HAP-1 (cell line): ENCODE data around the gene PNPLA1.

ENCODE experiments used
- DNase-seq, 2 experiments: peaks; one replicate each; pipeline ENCODE4 v3.0.0-alpha.2; 2016 to 2020; ENCODE audit warnings: low spot score in 2 of 2
- H3K27me3 ChIP-seq: fragments of 250-450 bp; sonication (Bioruptor Pico); 2 replicates; pipeline ENCODE4 v1.5.1; 2020; ENCODE audit warnings: low read depth, mild to moderate bottlenecking, moderate library complexity
- H3K36me3 ChIP-seq: fragments of 250-450 bp; sonication (Bioruptor Pico); replicated peaks from 2 replicates; pipeline ENCODE4 v1.5.1; 2020; ENCODE audit warnings: mild to moderate bottlenecking
- H3K4me1 ChIP-seq: fragments of 250-450 bp; sonication (Bioruptor Pico); 2 replicates; pipeline ENCODE4 v1.5.1; 2020; ENCODE audit warnings: mild to moderate bottlenecking
- H3K4me3 ChIP-seq: fragments of 250-450 bp; sonication (Bioruptor Pico); 2 replicates; pipeline ENCODE4 v1.5.1; 2020; ENCODE audit warnings: mild to moderate bottlenecking, moderate library complexity
- H3K9me3 ChIP-seq: fragments of 250-450 bp; sonication (Bioruptor Pico); 2 replicates; pipeline ENCODE4 v1.5.1; 2020; ENCODE audit warnings: mild to moderate bottlenecking, moderate library complexity
- in situ Hi-C: fragments of 300-500 bp; cut with MboI; formaldehyde crosslinking; loops from 3 replicates; pipeline ENCODE4 v1.14.3; 2020; ENCODE audit warnings: low sequenced_read_pairs, inconsistent platforms, mixed read lengths

The PNPLA1 gene

DNA sequence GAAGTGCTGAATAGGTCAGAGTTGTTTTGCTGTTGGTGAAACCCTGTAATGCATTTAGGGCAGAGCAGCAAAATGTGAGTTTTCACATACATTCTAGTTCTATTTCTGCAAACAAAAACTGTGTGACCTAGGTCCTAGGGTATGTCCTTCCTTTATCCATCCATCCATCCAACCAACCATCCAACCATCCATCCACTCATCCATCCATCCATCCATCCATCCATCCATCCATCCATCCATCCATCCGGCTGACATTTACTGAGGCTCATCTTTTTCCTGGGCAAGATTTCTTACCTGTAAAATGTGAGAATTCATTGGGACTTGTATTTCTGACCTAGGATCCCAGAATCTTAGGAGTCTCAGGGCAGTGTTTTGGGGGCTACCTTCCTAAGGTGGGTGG lies 14.5 kb downstream of the PNPLA1 start:
- Histone ChIP-seq H3K9me3 (no peaks in the 10 kb centered on the region), H3K27me3 (peaks cover 10% of the 10 kb centered on the region; the same call in 1 of the 2 replicates), H3K4me1 (peaks cover 4% of the 10 kb centered on the region; the same call in 1 of the 2 replicates), H3K4me3 (no peak overlapping the region), H3K36me3 (no peaks in the 10 kb centered on the region)
- DNase-seq = no peak
- in situ Hi-C loops = no loop called here

- Histone ChIP-seq H3K36me3 (no peaks in the 10 kb centered on the region), H3K27me3 (peaks cover 10% of the 10 kb centered on the region; the same call in 1 of the 2 replicates), H3K4me1 (peaks cover 4% of the 10 kb centered on the region; the same call in 1 of the 2 replicates), H3K9me3 (no peaks in the 10 kb centered on the region), H3K4me3 (no peak overlapping the region)
- in situ Hi-C loops = no loop called here
- DNase-seq = no peak
Observed at GRCh38 chr6:36285187-36285671, 15.4 kb downstream of the PNPLA1 start.

- H3K4me1 ChIP-seq = no peaks in the 10 kb centered on the region
- no peak for DNase-seq
- H3K4me3 ChIP-seq = no peak overlapping the region
- H3K36me3 ChIP-seq = no peaks in the 10 kb centered on the region
- H3K27me3 ChIP-seq = peaks cover 10% of the 10 kb centered on the region; the same call in 1 of the 2 replicates
- no peaks in the 10 kb centered on the region for H3K9me3 ChIP-seq
- in situ Hi-C loops = no loop called here
Observed at GRCh38 chr6:36285797-36286196, 15.9 kb downstream of the PNPLA1 start.

DNA sequence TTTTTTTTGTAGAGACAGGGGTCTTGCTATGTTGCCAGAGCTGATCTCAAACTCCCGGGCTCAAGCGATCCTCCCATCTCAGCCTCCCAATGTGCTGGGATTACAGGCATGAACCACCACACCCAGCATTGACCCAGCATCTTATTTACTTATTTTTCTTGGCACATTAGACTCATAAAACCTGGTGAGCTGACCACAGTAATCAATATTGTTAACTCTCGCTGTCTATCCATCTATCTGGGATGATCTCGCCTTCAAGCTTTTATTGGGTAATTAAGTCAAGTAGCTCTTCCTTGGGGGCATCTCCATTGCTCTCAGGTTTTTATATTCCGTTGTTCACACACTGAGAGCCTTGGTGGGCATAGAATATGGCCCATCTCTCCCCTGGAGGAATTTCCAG lies 17.0 kb downstream of the PNPLA1 start:
- no peak for DNase-seq
- H3K27me3 ChIP-seq = peaks cover 10% of the 10 kb centered on the region; the same call in 1 of the 2 replicates
- H3K9me3 ChIP-seq = no peaks in the 10 kb centered on the region
- no peaks in the 10 kb centered on the region for H3K4me1 ChIP-seq
- H3K4me3 ChIP-seq = no peak overlapping the region
- H3K36me3 ChIP-seq = no peaks in the 10 kb centered on the region
- in situ Hi-C loops = no loop called here

DNA sequence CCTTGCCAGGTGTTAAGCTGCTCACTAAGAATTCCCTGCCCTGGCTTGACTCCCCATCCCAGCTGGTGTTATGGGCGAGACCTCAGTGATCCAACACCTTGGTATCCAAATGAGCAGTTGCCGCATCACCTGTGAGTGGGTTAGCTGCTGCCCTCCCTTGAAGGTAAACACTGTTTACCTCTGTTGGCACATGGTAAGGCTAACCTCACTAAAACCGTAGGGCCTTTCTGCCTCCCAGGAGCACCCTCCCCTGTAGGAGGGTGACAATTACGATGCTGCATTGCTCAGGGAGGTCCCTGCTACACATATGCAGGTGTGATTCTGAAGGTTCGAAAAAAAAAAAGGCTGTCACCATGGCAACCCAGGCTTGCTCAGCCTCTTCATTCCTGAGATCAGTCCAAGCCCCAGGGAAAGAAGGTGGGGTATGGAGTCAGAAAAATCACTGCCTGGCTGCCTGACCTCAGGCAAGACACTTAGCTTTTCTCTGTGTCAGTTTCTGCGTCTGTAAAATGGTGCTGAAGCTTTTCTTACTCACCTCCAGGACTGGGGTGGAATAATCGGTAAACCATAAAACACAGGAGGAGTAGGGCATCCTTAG lies 19.5 kb downstream of the PNPLA1 start:
- Histone ChIP-seq H3K27me3 (peaks cover 10% of the 10 kb centered on the region; the same call in 1 of the 2 replicates), H3K4me1 (no peaks in the 10 kb centered on the region), H3K36me3 (no peaks in the 10 kb centered on the region), H3K9me3 (no peaks in the 10 kb centered on the region), H3K4me3 (no peak overlapping the region)
- in situ Hi-C loops = no loop called here
- no peak for DNase-seq

DNA sequence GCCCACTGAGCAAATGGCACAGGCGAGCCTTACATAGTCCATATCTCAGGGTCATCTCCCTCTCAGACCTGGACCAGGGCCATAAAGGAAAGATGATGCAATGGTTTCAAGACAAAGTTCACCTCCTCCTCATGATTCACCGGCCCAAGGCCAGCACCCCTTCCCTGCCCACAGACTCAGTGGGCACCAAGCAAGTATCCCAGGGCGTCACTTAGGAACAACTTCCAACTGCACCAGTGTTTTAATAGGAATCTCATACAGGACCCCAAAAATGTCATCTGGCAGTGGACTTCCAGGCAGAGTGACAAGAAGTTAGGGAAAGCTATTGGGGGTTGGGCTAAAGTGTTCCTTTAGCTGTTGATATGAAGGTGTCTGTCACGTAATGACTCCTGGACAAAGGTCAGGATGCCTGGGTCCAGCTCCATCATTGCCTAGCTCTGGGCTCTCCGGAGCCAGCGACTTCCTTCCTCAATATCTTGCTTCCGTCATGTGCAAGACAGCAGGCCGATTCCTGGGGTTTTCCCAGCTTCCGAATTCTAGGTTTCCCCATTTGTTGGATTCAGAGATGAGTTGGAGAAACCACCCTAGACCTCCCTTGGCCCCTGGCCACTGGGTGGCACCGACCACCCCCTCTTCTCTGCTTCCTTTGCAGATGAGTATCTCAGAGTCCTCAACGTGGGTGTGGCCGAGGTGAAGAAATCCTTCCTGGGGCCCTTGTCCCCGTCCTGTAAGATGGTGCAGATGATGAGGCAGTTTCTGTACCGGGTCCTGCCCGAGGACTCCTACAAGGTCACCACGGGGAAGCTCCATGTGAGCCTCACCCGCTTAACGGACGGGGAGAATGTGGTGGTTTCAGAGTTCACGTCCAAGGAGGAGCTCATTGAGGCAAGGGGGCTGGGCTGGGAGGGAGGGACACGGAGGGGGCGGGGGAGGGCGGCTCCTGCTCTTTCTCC lies 21.1 kb downstream of the PNPLA1 start:
- no peaks in the 10 kb centered on the region for H3K9me3 ChIP-seq
- no peak for DNase-seq
- H3K4me3 ChIP-seq = no peak overlapping the region
- peaks cover 14% of the 10 kb centered on the region for H3K27me3 ChIP-seq
- no peaks in the 10 kb centered on the region for H3K36me3 ChIP-seq
- H3K4me1 ChIP-seq = no peaks in the 10 kb centered on the region; the same call in 1 of the 2 replicates
- in situ Hi-C loops = no loop called here

GRCh38 chr6:36292170-36292569 lies 22.3 kb downstream of the PNPLA1 start:
- in situ Hi-C loops = no loop called here
- no peak for DNase-seq

DNA sequence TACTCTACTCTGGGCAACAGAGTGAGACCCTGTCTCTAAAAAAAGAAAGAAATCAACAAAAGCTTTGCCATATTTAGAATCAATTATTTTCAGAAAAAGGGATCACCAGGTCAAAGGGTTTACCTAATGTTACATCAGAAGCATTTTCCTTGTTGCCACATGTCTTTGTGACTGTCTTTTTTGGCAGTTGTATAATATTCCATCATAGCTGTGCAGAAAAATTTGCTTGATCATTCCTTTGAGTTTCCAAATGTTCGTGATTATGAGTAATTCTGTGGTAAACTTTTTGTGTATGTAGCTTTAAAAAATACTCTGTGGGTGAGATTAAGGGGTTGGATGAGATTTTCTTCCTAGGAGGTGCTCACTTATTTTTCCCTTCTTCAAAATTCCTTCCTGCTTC lies 26.4 kb downstream of the PNPLA1 start:
- no peaks in the 10 kb centered on the region for H3K9me3 ChIP-seq
- H3K4me1 ChIP-seq = no peaks in the 10 kb centered on the region; the same call in 1 of the 2 replicates
- DNase-seq = no peak
- in situ Hi-C loops = no loop called here
- H3K36me3 ChIP-seq = no peaks in the 10 kb centered on the region
- no peak overlapping the region for H3K4me3 ChIP-seq
- H3K27me3 ChIP-seq = peaks cover 4% of the 10 kb centered on the region; the same call in 1 of the 2 replicates

More at GRCh38 chr6:36292170-36292569, 22.3 kb downstream of the PNPLA1 start:
- Histone ChIP-seq H3K4me1 (no peaks in the 10 kb centered on the region; the same call in 1 of the 2 replicates), H3K9me3 (no peaks in the 10 kb centered on the region), H3K36me3 (no peaks in the 10 kb centered on the region), H3K27me3 (peaks cover 8% of the 10 kb centered on the region), H3K4me3 (no peak overlapping the region)

DNA sequence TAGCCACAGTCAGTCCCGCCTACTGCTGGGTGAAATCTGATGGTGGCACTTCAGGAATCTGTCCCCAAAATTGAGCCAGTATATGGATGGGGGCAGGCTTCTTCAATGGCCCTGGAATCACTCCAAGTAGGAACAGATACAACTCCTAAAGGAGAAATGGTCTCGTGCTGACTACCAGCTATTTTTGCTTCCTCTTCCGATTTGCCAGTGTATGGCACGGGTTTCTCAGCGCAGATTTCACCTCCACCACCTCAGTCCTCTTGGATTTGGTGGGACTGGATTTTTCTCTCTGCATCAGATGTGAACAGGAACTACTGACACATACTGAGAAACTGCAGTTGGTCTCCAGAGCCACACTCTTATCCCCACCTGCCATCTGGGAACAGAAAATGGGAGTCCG lies 27.2 kb downstream of the PNPLA1 start:
- H3K36me3 ChIP-seq = no peaks in the 10 kb centered on the region
- H3K4me3 ChIP-seq = no peak overlapping the region
- in situ Hi-C loops = no loop called here
- no peaks in the 10 kb centered on the region for H3K9me3 ChIP-seq
- H3K27me3 ChIP-seq = peaks cover 4% of the 10 kb centered on the region; the same call in 1 of the 2 replicates
- no peak for DNase-seq
- H3K4me1 ChIP-seq = no peaks in the 10 kb centered on the region; the same call in 1 of the 2 replicates

- in situ Hi-C loops = no loop called here
- Histone ChIP-seq H3K4me3 (no peak overlapping the region), H3K4me1 (no peaks in the 10 kb centered on the region; the same call in 1 of the 2 replicates), H3K36me3 (no peaks in the 10 kb centered on the region), H3K9me3 (no peaks in the 10 kb centered on the region), H3K27me3 (peaks cover 4% of the 10 kb centered on the region; the same call in 1 of the 2 replicates)
- DNase-seq = no peak
Observed at GRCh38 chr6:36297511-36297910, 27.7 kb downstream of the PNPLA1 start.

DNA sequence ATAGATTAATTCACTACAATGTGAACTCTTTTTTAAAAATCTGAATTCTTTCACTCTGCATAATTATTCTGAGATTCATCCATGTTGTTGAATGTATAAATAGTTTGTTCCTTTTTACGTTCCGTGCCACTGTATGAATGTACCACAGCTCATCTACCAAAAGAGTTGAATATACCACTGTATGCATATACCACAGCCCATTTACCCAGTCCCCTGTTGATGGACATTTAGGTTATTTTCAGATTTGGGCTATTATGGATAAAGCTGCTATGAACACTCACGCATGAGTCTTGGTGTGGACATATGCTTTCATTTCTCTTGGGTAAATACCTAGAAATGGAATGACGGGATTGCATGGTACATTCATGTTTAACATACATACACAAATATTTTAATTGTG lies 28.2 kb downstream of the PNPLA1 start:
- no peak for DNase-seq
- Histone ChIP-seq H3K36me3 (no peaks in the 10 kb centered on the region), H3K9me3 (no peaks in the 10 kb centered on the region), H3K4me1 (no peaks in the 10 kb centered on the region; the same call in 1 of the 2 replicates), H3K4me3 (no peak overlapping the region), H3K27me3 (peaks cover 4% of the 10 kb centered on the region; the same call in 1 of the 2 replicates)
- in situ Hi-C loops = no loop called here

DNA sequence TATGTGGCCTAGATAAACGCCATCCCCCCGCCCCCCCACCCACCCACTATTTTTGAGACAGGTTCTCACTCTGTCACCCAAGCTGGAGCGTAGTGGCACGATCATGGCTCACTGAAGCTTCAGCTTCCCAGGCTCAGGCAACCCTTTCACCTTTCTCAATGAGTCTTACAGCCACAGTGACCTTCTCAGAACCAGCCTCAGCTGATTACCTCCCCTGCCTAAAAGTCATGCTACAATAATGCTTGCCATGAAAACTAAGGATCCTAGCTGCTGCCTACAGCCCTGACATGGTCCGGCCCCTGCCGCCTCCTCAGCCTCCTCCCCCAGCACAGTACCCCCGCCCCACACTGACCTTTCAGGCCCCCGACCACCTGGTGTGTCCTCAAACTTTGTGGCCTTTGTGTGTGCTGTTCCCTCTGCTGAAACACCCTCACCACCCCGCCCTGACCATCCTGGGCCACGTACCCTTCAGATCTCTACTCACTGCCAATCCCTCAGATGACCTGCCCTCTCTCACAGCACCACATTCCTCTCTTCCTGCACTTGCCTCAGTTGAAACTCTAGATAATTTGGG lies 31.3 kb downstream of the PNPLA1 start:
- in situ Hi-C loops = loop anchor here (5.0 kb wide), 1 partner anchor 56 kb away; no protein-coding TSS in a partner anchor
- DNase-seq = no peak
- no peaks in the 10 kb centered on the region for H3K36me3 ChIP-seq
- H3K4me3 ChIP-seq = no peak overlapping the region
- H3K4me1 ChIP-seq = peaks cover under 1% of the 10 kb centered on the region; the same call in 1 of the 2 replicates
- H3K27me3 ChIP-seq = no peaks in the 10 kb centered on the region
- no peaks in the 10 kb centered on the region for H3K9me3 ChIP-seq

GRCh38 chr6:36301781-36302180 lies 31.9 kb downstream of the PNPLA1 start:
- Histone ChIP-seq H3K4me1 (peaks cover 6% of the 10 kb centered on the region), H3K9me3 (no peaks in the 10 kb centered on the region), H3K4me3 (no peak overlapping the region), H3K36me3 (no peaks in the 10 kb centered on the region), H3K27me3 (no peaks in the 10 kb centered on the region)
- in situ Hi-C loops = loop anchor here (5.0 kb wide), 1 partner anchor 56 kb away; no protein-coding TSS in a partner anchor
- no peak for DNase-seq
